ENCODE data around the gene RPAP3.

RPAP3 gene

DNA sequence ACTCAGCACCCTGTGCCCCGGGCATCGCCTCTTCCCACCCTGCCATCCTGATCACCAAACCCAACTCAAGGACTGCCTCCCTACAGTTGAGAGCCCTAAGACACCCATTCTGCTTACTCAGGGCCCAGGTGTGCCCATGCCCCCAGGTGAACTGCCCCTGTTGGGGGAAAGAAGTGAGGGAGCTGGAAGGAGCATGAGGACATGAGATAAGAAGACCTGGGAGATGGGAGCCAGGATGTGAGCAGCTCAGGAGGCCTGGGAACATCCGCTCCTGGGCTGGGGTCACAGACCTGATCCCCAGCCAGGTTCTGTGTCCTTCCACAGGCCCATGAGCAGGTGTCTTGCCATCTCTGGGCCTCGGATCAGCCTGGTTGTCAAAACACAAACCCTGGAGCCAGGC lies 46.3 kb upstream of the RPAP3 start:
- H3K4me3 ChIP-seq (replicated peaks; ENCODE audit: low read depth, low read length), result no peak overlapping the region

DNA sequence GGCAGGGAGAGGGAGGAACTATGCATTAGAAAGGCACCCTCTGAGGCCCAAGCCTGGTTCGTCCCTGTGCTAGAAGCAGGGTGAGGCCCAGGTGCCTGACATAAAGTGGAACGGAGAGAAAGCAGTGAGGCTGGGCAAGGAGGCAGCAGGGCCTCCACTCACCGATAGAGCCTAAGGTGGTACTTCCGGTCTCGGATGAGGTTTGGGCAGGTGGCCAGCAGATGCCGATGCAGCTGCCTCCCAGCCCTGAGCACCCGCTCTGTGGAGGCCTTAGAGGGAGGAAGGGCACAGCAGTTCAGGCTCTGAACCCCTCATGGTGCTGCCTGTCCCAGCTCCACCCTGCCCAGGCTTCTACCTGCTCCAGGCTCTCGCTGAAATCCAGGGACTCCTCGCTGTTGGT lies 45.7 kb upstream of the RPAP3 start:
- DNase-seq (ENCODE audit: extremely low read depth, insufficient read length), result no peak
- H3K36me3 ChIP-seq (ENCODE audit: control insufficient read depth, insufficient read depth, low read length), result no peaks in the 10 kb centered on the region
- H3K4me3 ChIP-seq (replicated peaks; ENCODE audit: low read depth, low read length), result no peak overlapping the region
- no peaks in the 10 kb centered on the region for H3K27me3 ChIP-seq (replicated peaks; ENCODE audit: control insufficient read depth, insufficient read depth, low read length)
- TF ChIP-seq, protein P1, sequence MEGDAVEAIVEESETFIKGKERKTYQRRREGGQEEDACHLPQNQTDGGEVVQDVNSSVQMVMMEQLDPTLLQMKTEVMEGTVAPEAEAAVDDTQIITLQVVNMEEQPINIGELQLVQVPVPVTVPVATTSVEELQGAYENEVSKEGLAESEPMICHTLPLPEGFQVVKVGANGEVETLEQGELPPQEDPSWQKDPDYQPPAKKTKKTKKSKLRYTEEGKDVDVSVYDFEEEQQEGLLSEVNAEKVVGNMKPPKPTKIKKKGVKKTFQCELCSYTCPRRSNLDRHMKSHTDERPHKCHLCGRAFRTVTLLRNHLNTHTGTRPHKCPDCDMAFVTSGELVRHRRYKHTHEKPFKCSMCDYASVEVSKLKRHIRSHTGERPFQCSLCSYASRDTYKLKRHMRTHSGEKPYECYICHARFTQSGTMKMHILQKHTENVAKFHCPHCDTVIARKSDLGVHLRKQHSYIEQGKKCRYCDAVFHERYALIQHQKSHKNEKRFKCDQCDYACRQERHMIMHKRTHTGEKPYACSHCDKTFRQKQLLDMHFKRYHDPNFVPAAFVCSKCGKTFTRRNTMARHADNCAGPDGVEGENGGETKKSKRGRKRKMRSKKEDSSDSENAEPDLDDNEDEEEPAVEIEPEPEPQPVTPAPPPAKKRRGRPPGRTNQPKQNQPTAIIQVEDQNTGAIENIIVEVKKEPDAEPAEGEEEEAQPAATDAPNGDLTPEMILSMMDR (IDR thresholded peaks at IDR 0.05; ENCODE audit: insufficient read depth, low read length, poor library complexity, severe bottlenecking), result no peak

More for the DNA sequence above, 46.3 kb upstream of the RPAP3 start:
- DNase-seq (ENCODE audit: extremely low read depth, insufficient read length), result no peak
- Histone ChIP-seq H3K27me3 (replicated peaks; ENCODE audit: control insufficient read depth, insufficient read depth, low read length) (no peaks in the 10 kb centered on the region), H3K36me3 (ENCODE audit: control insufficient read depth, insufficient read depth, low read length) (no peaks in the 10 kb centered on the region)
- TF ChIP-seq, protein P1 (IDR thresholded peaks at IDR 0.05; ENCODE audit: insufficient read depth, low read length, poor library complexity, severe bottlenecking), result no peak

DNA sequence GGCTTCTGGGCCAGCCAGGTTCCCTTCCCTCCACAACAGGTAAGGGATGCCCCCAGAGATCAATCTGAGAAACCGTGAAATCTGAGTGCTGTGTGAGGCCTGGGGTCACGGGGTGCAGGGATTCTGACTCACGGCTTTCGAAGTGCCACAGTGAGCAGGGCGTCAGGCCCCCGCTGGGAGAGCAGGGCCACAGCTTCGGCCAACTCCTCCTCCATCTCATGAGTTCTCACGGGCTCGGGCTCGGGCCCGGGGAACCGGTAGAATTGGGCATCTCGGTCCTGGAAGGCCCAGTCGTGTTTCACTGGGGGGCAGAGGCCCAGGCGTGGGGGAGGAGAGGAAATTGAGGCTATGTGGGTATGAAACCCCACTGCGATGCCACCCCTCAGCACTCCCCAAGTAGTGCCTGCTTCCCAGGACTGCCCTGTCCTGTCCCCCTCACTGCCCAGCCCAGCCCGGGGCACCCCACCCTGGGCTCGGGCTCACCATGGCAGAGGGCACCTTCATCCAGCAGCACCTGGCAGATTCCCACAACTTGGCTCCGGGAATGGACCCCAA lies 45.2 kb upstream of the RPAP3 start:
- no peaks in the 10 kb centered on the region for H3K27me3 ChIP-seq (replicated peaks; ENCODE audit: control insufficient read depth, insufficient read depth, low read length)
- H3K36me3 ChIP-seq (ENCODE audit: control insufficient read depth, insufficient read depth, low read length), result no peaks in the 10 kb centered on the region
- no peak for DNase-seq (ENCODE audit: extremely low read depth, insufficient read length)
- no peak overlapping the region for H3K4me3 ChIP-seq (replicated peaks; ENCODE audit: low read depth, low read length)
- TF ChIP-seq, protein P1 (IDR thresholded peaks at IDR 0.05; ENCODE audit: insufficient read depth, low read length, poor library complexity, severe bottlenecking), result no peak

DNA sequence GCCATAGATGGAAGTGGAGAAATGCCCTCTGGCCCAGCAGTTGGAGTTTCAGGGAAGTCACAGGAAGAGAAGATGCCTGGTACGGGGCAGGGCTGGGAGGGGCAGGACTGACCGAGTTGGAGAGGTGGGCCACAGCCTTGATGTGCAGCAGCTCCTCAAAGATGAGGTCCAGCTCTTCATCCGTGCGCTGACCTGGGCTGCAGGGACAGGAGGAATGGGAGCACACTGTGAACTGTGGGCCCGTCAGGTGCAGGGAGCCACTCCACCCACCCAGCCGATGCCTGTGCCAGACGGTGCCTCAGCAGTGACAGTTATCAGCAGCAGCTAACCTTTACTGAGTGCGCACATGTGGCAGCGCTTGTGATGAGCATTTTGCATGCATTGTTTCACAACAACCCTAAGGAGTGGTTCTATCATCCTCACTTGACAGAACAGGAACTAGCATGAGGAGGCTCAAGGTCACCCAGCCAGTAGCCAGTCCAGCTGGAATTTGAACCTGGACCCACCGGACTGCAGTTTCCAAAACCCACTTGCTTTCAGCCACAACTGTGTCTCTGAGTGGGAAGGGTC lies 44.5 kb upstream of the RPAP3 start:
- TF ChIP-seq, protein P1 (IDR thresholded peaks at IDR 0.05; ENCODE audit: insufficient read depth, low read length, poor library complexity, severe bottlenecking), result no peak
- no peak for DNase-seq (ENCODE audit: extremely low read depth, insufficient read length)
- H3K4me3 ChIP-seq (replicated peaks; ENCODE audit: low read depth, low read length), result no peak overlapping the region
- no peaks in the 10 kb centered on the region for H3K27me3 ChIP-seq (replicated peaks; ENCODE audit: control insufficient read depth, insufficient read depth, low read length)
- H3K36me3 ChIP-seq (ENCODE audit: control insufficient read depth, insufficient read depth, low read length), result no peaks in the 10 kb centered on the region

DNA sequence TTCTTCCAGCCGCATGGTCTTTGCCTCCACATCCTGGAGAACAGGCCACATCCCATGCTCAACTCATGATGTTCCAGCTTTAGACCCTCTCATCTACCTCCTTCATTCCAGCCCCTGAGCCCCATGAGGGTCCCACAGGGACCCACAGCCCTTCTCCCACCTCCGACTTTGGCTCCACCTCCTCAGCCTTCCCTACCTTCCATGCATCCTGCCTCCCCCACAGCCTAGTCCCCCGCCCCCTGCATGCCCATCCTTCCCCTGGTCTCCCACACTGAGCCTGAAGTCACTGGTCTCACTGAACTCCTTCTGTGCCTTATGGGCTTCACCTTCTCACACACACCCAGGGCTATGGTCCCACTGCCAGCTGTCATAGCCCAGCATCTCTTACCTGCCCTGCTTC lies 43.1 kb upstream of the RPAP3 start:
- H3K36me3 ChIP-seq (ENCODE audit: control insufficient read depth, insufficient read depth, low read length), result no peaks in the 10 kb centered on the region
- TF ChIP-seq, protein P1 (IDR thresholded peaks at IDR 0.05; ENCODE audit: insufficient read depth, low read length, poor library complexity, severe bottlenecking), result no peak
- H3K4me3 ChIP-seq (replicated peaks; ENCODE audit: low read depth, low read length), result no peak overlapping the region
- H3K27me3 ChIP-seq (replicated peaks; ENCODE audit: control insufficient read depth, insufficient read depth, low read length), result no peaks in the 10 kb centered on the region
- no peak for DNase-seq (ENCODE audit: extremely low read depth, insufficient read length)

DNA sequence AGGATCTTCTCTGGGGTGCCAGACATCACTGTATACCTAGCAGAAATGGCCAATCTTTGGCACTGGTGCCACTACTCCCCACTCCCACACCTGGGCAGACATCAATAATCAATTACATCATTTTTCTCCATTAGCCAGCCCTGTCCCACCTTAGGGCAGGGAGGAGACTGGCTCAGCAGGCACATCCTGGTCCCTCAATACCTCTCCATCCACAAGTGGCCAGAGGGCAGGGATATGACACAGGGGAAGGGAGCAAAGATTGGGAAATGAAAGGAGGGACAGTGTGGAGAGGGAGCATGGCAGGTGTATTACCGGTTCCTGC lies 42.6 kb upstream of the RPAP3 start:
- DNase-seq (ENCODE audit: extremely low read depth, insufficient read length), result no peak
- TF ChIP-seq, protein P1 (IDR thresholded peaks at IDR 0.05; ENCODE audit: insufficient read depth, low read length, poor library complexity, severe bottlenecking), result no peak
- Histone ChIP-seq H3K36me3 (ENCODE audit: control insufficient read depth, insufficient read depth, low read length) (no peaks in the 10 kb centered on the region), H3K27me3 (replicated peaks; ENCODE audit: control insufficient read depth, insufficient read depth, low read length) (no peaks in the 10 kb centered on the region; the same call in 1 of the 2 replicates), H3K4me3 (replicated peaks; ENCODE audit: low read depth, low read length) (no peak overlapping the region)

All from GM06990 (cell line).